Activated T-cell treated with anti-CD3 and anti-CD28 coated beads, Interleukin-2, amount 50 U/mL, for 24 hours (primary cell): ENCODE results near the gene YIPF1.
"Not testable (repeated sequence)": the region's sequence is repeated elsewhere in the genome, so short reads cannot be mapped to it uniquely, and the experiment has no call there.

Experiments
- DNase-seq: peaks from one replicate; pipeline ENCODE4 v3.0.0-alpha.2; 2020
- H3K27ac Mint-ChIP-seq: 2 replicates; pipeline ENCODE4 v1.8.0; 2020; ENCODE audit warnings: mild to moderate bottlenecking, mixed read lengths
- H3K27me3 Mint-ChIP-seq: 2 replicates; pipeline ENCODE4 v1.8.0; 2020; ENCODE audit warnings: mixed read lengths
- H3K36me3 Mint-ChIP-seq: 2 replicates; pipeline ENCODE4 v1.8.0; 2020; ENCODE audit warnings: low read depth, mixed read lengths
- H3K4me1 Mint-ChIP-seq: 2 replicates; pipeline ENCODE4 v1.8.0; 2020; ENCODE audit warnings: low read depth, mixed read lengths
- H3K4me3 Mint-ChIP-seq: 2 replicates; pipeline ENCODE4 v1.8.0; 2020; ENCODE audit warnings: mild to moderate bottlenecking, moderate library complexity, mixed read lengths
- H3K9me3 Mint-ChIP-seq: 2 replicates; pipeline ENCODE4 v1.8.0; 2020; ENCODE audit warnings: mixed read lengths

Gene YIPF1

DNA sequence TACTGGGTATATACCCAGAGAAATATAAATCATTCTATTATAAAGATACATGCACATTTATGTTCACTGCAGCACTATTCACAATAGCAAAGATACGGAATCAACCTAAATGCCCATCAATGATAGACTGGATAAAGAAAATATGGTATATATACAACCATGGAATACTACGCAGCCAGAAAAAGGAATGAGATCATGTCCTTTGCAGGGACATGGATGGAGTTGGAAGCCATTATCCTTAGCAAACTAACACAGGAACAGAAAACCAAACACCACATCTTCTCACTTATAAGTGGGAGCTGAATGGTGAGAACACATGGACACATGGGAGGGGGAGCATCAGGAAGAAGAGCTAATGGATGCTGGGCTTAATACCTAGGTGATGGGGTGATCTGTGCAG, 7.7 kb downstream of the YIPF1 start:
- not testable (repeated sequence) for H3K4me1 Mint-ChIP-seq, H3K27me3 Mint-ChIP-seq, H3K27ac Mint-ChIP-seq, H3K4me3 Mint-ChIP-seq, H3K9me3 Mint-ChIP-seq, DNase-seq
- peaks cover 77% of the 10 kb centered on the region for H3K36me3 Mint-ChIP-seq

DNA sequence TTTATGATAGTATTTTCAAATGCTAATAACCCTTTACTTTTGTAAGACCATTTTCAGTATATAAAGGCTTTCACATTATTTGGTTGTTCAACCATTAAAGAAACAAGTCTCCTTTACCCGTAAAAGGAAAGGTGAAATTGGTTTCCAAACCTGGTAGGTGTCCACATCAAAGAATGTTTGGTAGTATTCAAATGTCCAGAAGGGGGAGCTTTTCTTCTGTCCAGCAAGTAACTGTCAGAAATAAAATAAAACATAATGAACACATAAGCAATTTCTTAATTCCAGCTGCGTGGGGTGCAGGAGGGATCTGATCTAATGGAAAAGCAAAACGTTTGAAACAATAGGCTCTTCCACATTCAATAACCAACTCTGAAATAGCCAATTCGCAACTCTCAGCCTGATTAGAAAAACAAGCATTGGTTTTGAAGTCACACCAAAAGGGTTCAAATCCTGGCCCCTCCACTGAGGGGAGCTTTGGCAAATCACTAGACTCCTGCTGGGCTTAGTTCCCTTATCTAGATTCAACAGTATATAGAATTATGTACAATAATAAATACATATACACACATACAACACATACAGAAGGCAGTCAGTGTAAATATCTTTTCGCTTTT, 11.0 kb downstream of the YIPF1 start:
- Mint-ChIP-seq H3K9me3 (peaks cover 3% of the 10 kb centered on the region), H3K4me3 (no peak overlapping the region), H3K27me3 (no peaks in the 10 kb centered on the region), H3K36me3 (peaks cover 74% of the 10 kb centered on the region), H3K4me1 (peaks cover 6% of the 10 kb centered on the region), H3K27ac (no peak overlapping the region)
- no peak for DNase-seq

DNA sequence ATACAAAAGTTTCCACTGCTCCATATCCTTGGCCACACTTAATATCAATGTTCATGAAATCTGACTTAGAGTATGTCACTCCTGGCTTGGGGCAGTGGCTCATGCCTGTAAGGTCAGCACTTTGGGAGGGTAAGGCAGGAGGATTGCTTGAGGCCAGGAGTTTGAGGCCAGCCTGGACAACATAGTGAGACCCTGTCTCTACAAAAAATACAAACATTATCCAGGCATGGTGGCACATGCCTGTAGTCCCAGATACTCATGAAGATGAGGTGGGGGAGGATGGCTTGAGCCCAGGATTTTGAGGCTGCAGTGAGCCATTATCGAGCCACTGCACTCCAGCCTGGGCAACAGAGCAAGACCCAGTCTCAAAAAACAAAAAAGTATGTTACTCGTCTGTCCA, 14.4 kb downstream of the YIPF1 start:
- not testable (repeated sequence) for H3K27me3 Mint-ChIP-seq, H3K9me3 Mint-ChIP-seq, H3K4me1 Mint-ChIP-seq, DNase-seq, H3K4me3 Mint-ChIP-seq, H3K27ac Mint-ChIP-seq
- H3K36me3 Mint-ChIP-seq = peaks cover 71% of the 10 kb centered on the region

DNA sequence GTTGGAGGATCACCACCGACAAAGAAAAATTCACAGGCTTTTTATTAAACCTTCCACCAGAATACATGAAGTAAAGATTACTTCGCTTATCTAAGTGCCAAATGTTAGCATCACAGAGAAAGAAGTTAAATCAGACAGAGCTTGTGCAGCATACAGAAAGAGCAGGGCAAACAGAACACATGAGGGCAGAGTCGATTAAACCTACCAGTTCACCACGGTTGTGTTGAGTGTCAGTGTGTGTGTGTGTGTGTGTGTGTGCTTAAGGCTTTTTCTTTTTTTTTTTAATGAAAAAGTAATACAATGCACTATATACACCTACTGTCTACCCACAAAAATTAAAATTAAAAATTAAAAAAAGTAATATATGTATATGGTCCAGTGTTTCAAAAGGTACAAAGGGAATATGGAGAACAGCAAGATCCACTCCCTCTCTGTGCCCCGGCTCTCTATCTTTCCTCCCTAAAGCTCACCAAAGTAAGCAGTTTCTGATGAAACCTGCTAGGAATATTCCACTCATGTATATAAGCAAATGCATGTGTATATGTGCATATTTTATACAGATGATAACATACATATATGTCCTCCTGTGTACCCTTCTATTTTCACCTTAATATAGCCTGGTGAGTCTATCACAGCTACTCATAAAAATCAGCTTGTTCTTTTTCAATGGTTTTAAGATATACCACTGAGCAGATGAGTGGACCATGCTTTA, 17.7 kb downstream of the YIPF1 start:
- H3K36me3 Mint-ChIP-seq = peaks cover 76% of the 10 kb centered on the region
- DNase-seq = no peak

DNA sequence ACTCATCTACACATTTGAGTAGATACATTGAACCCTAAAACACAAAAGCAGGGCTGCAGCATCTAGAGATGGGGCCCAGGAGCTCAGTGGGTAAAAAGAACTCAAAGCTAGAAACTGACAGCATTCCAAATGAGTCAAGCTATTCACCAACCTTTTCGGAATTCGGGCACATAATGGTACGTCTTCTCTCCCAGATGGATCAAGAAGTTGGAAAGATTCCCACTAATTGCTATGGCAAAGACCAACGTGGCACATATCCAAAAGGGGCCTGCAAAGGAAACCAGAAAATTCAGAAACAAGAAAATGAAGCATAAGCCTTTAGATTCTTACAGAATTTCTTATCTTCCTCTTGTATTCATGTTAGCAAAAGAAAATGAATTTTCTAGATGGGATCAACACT, 18.4 kb downstream of the YIPF1 start:
- no peaks in the 10 kb centered on the region for H3K27me3 Mint-ChIP-seq

More for the DNA sequence above, 17.7 kb downstream of the YIPF1 start:
- Mint-ChIP-seq H3K4me3 (no peak overlapping the region), H3K4me1 (peaks cover 1% of the 10 kb centered on the region), H3K27ac (no peak overlapping the region), H3K9me3 (no peaks in the 10 kb centered on the region), H3K27me3 (no peaks in the 10 kb centered on the region)

DNA sequence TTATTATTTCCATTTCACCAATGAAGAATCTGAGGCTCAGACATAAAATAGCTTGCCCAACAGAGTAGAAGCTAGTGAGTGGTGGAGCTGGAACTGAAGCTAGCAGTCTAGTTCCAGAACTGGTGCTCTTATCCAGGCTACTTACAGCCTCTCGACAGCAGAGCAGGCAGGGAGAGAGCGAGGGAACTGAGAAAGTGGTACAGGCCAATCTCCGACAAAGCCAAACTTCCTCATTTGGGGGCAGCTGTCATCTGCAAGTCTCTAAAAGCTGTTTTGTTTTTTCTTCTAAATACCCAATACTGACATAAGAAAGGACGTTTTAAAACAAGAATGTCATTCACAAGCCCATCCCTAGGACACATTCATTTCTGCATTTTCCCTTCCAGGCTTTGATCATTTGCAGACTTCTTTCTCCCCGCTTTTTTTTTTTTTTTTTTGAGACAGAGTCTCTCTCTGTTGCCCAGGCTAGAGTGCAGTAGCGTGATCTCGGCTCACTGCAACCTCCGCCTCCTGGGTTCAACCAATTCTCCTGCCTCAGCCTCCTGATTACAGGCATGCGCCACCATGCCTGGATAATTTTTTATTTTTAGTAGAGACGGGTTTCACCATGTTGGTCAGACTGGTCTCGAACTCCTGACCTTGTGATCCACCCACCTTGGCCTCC, 20.0 kb downstream of the YIPF1 start:
- no peak overlapping the region for H3K4me3 Mint-ChIP-seq
- peaks cover 1% of the 10 kb centered on the region for H3K4me1 Mint-ChIP-seq

More for the DNA sequence above, 18.4 kb downstream of the YIPF1 start:
- Mint-ChIP-seq H3K4me1 (peaks cover 1% of the 10 kb centered on the region), H3K27ac (no peak overlapping the region), H3K4me3 (no peak overlapping the region), H3K36me3 (peaks cover 76% of the 10 kb centered on the region), H3K9me3 (no peaks in the 10 kb centered on the region)
- no peak for DNase-seq

DNA sequence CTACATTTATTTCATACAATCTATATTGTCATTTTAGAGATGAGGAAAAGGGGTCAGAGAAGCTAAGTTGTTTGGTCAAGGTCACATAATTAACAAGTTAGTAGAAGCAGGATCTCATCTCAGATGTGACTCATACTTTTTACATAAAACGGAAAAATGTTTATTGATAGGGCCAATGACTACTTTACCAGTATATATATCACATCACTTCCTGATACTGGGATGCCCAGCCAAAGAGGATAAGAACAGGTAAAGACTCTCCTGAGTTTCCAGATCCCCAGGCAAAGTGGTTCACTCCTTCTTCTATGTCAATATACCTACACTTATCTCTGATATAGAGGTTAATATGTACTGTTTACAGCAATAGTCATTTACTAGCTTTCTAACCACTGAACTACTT, 21.0 kb downstream of the YIPF1 start:
- Mint-ChIP-seq H3K27ac (peak overlapping the region; percentile 27), H3K27me3 (no peaks in the 10 kb centered on the region), H3K4me3 (no peak overlapping the region), H3K4me1 (peaks cover 1% of the 10 kb centered on the region), H3K9me3 (no peaks in the 10 kb centered on the region), H3K36me3 (peaks cover 70% of the 10 kb centered on the region)
- no peak for DNase-seq

More for the DNA sequence above, 20.0 kb downstream of the YIPF1 start:
- Mint-ChIP-seq H3K27ac (no peak overlapping the region), H3K27me3 (no peaks in the 10 kb centered on the region), H3K36me3 (peaks cover 70% of the 10 kb centered on the region), H3K9me3 (no peaks in the 10 kb centered on the region)
- DNase-seq = no peak

- Mint-ChIP-seq H3K27me3 (no peaks in the 10 kb centered on the region), H3K36me3 (peaks cover 39% of the 10 kb centered on the region), H3K9me3 (no peaks in the 10 kb centered on the region), H3K4me1 (peaks cover 10% of the 10 kb centered on the region), H3K27ac (peak overlapping the region; percentile 42), H3K4me3 (no peak overlapping the region)
- DNase-seq = no peak
Observed at GRCh38 chr1:53862507-53862906, 27.1 kb downstream of the YIPF1 start.

DNA sequence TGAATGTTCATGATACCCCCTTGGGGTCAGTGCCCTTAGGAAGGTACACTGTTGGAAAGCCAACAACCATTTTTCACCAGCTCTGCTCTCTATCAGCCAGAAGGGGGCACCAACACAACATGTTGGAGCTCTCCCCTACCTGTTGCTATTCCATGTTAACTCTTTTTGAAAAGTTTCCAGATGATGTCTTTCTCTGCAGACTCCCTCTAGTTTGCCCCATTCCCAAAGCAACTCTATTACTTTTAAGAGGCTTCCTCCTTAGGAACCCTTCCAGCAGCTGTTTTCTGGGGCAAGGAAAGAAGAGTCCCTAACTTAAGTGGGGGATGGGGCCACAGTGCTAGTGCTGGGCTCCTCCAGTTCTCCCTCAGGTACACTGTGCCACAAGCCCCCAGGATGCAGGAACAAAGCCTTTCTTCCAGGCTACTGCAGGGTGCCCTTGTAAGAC, 28.6 kb downstream of the YIPF1 start:
- no peaks in the 10 kb centered on the region for H3K9me3 Mint-ChIP-seq
- peaks cover 10% of the 10 kb centered on the region for H3K4me1 Mint-ChIP-seq
- peaks cover 39% of the 10 kb centered on the region for H3K36me3 Mint-ChIP-seq
- no peaks in the 10 kb centered on the region for H3K27me3 Mint-ChIP-seq
- no peak overlapping the region for H3K27ac Mint-ChIP-seq
- H3K4me3 Mint-ChIP-seq = no peak overlapping the region
- peak; percentile 35 for DNase-seq

- DNase-seq = no peak
- Mint-ChIP-seq H3K9me3 (no peaks in the 10 kb centered on the region), H3K4me1 (no peaks in the 10 kb centered on the region), H3K36me3 (peaks cover 55% of the 10 kb centered on the region), H3K27me3 (no peaks in the 10 kb centered on the region), H3K27ac (no peak overlapping the region), H3K4me3 (no peak overlapping the region)
Observed at GRCh38 chr1:53851571-53852285, 37.9 kb downstream of the YIPF1 start.

DNA sequence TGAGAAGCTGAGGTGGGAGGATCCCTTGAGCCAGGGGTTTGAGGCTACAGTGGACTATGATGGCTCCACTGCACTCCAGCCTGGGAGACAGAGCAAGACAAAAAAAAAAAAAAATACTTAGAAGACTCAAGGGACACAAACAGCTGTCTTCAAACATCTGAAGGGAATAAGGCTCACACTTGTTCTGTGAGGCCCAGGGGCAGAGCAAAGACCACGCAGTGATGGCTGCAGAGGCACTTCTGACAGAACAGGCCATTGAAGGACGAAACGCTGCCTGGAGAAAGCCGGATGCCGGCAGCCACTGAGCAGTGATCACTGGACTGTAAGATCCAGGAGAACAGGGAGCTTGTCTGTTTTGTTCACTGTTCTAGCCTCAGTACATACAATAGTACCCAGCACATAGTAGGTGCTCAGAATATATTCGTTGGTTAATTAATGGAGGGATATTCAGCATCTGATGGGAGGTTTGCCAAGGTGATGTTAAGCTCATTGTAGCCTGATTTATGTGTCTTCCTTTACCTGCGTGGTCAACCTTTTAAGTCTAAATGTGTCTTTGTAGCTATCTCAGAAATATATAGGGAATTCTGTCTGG, 39.4 kb downstream of the YIPF1 start:
- Mint-ChIP-seq H3K36me3 (peaks cover 42% of the 10 kb centered on the region), H3K4me3 (no peak overlapping the region), H3K27me3 (no peaks in the 10 kb centered on the region), H3K9me3 (no peaks in the 10 kb centered on the region), H3K27ac (no peak overlapping the region), H3K4me1 (no peaks in the 10 kb centered on the region)
- no peak for DNase-seq

DNA sequence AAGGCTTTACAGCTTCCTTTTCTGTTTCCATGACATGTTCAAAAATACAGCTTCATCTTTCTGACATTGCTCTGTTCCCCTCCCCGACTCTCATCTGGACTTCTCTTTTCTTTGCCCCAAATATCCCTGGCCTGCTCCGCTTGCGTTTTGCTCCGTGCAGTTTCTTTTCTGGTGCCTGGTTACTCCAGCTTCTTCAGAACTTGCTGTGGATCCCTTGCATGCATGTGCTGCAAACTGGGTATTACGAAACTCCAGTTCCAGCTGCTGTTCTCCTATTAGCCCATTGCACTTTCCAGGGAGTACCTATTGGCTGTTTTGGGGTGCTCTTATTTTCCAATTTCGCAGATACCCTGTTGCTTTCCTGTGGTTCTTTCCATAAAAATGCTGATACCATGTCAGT, 41.6 kb downstream of the YIPF1 start:
- no peaks in the 10 kb centered on the region for H3K27me3 Mint-ChIP-seq
- H3K27ac Mint-ChIP-seq = no peak overlapping the region
- H3K9me3 Mint-ChIP-seq = no peaks in the 10 kb centered on the region
- no peak overlapping the region for H3K4me3 Mint-ChIP-seq
- no peaks in the 10 kb centered on the region for H3K4me1 Mint-ChIP-seq
- H3K36me3 Mint-ChIP-seq = peaks cover 25% of the 10 kb centered on the region
- no peak for DNase-seq

GRCh38 chr1:53842347-53842746, 47.2 kb downstream of the YIPF1 start:
- H3K4me3 Mint-ChIP-seq = no peak overlapping the region

DNA sequence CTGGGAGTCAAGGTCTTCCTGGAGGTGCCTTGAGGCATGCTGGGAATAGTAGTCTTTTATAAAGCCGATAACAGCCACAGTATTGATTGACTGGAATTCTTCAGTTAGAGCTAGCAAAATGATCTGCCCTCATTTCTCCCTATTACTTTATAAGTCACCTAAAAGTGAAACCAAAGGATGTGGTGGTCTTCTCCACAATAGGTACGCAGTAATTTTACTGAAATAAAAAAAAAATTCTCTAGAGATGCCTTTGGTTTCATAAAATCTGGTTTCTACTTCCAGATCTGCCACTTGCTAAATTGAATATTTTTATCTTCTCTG, 51.0 kb downstream of the YIPF1 start:
- Mint-ChIP-seq H3K9me3 (peaks cover 5% of the 10 kb centered on the region), H3K27ac (peak overlapping the region; percentile 99), H3K36me3 (peaks cover 41% of the 10 kb centered on the region), H3K4me3 (peak overlapping the region; percentile 99), H3K4me1 (peaks cover 30% of the 10 kb centered on the region), H3K27me3 (no peaks in the 10 kb centered on the region)
- DNase-seq = no peak

More at GRCh38 chr1:53842347-53842746, 47.2 kb downstream of the YIPF1 start:
- Mint-ChIP-seq H3K4me1 (peaks cover 6% of the 10 kb centered on the region), H3K27ac (no peak overlapping the region), H3K9me3 (peaks cover 5% of the 10 kb centered on the region), H3K36me3 (peaks cover 9% of the 10 kb centered on the region), H3K27me3 (no peaks in the 10 kb centered on the region)
- no peak for DNase-seq
